HEK293 (cell line): Measurements from ENCODE around the gene SLC6A17.

Experiments
- ATF2 ChIP-seq: fragments of 450-650 bp; formaldehyde crosslinking; IDR thresholded peaks from 2 replicates; pipeline ENCODE4 v1.5.1; 2016; ENCODE audit warnings: missing biosample characterization, missing genetic modification characterization, low read depth
- CTCF ChIP-seq: fragments of 450-650 bp; formaldehyde crosslinking; IDR thresholded peaks from 2 replicates; pipeline ENCODE4 v1.5.1; 2016; ENCODE audit warnings: missing biosample characterization, missing genetic modification characterization
- HOXA7 ChIP-seq: sonication (generic); formaldehyde crosslinking; IDR thresholded peaks from 2 replicates; pipeline ENCODE4 v1.8.1; 2022; ENCODE audit warnings: missing genetic modification reagents, borderline replicate concordance
- ZBTB49 ChIP-seq: fragments of 450-650 bp; formaldehyde crosslinking; IDR thresholded peaks from 2 replicates; pipeline ENCODE4 v1.5.1; 2016; ENCODE audit warnings: missing biosample characterization, missing genetic modification characterization, low read depth
- ZIC2 ChIP-seq: fragments of 450-650 bp; formaldehyde crosslinking; IDR thresholded peaks from 2 replicates; pipeline ENCODE4 v1.5.1; 2016; ENCODE audit warnings: missing biosample characterization, missing genetic modification characterization
- ZNF157 ChIP-seq: fragments of 450-650 bp; formaldehyde crosslinking; IDR thresholded peaks from 2 replicates; pipeline ENCODE4 v1.5.1; 2016; ENCODE audit warnings: missing biosample characterization, missing genetic modification characterization
- ZNF19 ChIP-seq: fragments of 450-650 bp; formaldehyde crosslinking; IDR thresholded peaks from 2 replicates; pipeline ENCODE4; 2016; ENCODE audit warnings: missing biosample characterization, missing genetic modification characterization, low read depth
- ZNF324 ChIP-seq: fragments of 450-650 bp; formaldehyde crosslinking; IDR thresholded peaks from 2 replicates; pipeline ENCODE4 v1.5.1; 2016; ENCODE audit warnings: missing biosample characterization, missing genetic modification characterization
- ZNF354C ChIP-seq: fragments of 450-650 bp; formaldehyde crosslinking; IDR thresholded peaks from 2 replicates; pipeline ENCODE4 v1.5.1; 2016; ENCODE audit warnings: missing biosample characterization, missing genetic modification characterization, low read depth, borderline replicate concordance
- ZNF416 ChIP-seq: fragments of 450-650 bp; formaldehyde crosslinking; IDR thresholded peaks from 2 replicates; pipeline ENCODE4 v1.5.1; 2016; ENCODE audit warnings: missing biosample characterization, missing genetic modification characterization
- ZNF521 ChIP-seq: fragments of 450-650 bp; formaldehyde crosslinking; IDR thresholded peaks from 2 replicates; pipeline ENCODE4 v1.5.1; 2017; ENCODE audit warnings: missing biosample characterization, mild to moderate bottlenecking, missing genetic modification characterization
- ZNF707 ChIP-seq: fragments of 450-650 bp; formaldehyde crosslinking; IDR thresholded peaks from 2 replicates; pipeline ENCODE4 v1.5.1; 2016; ENCODE audit warnings: missing biosample characterization, missing genetic modification characterization
- ZSCAN30 ChIP-seq: fragments of 450-650 bp; IDR thresholded peaks from 2 replicates; pipeline ENCODE4 v1.5.1; 2018; ENCODE audit warnings: missing biosample characterization, mild to moderate bottlenecking, missing genetic modification characterization, moderate library complexity

GRCh38 chr1:110234691-110235090 is 84.4 kb downstream of the SLC6A17 start:
- peak; percentile 49 for TF ChIP-seq ZIC2 (tag by site-specific recombination)
- TF ChIP-seq ZNF157 (tag by site-specific recombination) = no peak
- TF ChIP-seq ZBTB49 = no peak
- TF ChIP-seq CTCF = no peak
- TF ChIP-seq HOXA7 (CRISPR knock-in tag) = no peak
- TF ChIP-seq ZNF521 (tag by site-specific recombination) = no peak
- no peak for TF ChIP-seq ZSCAN30 (tag by site-specific recombination)
- no peak for TF ChIP-seq ZNF19
- no peak for TF ChIP-seq ZNF324 (tag by site-specific recombination)
- TF ChIP-seq ZNF707 (tag by site-specific recombination) = no peak
- TF ChIP-seq ZNF354C (tag by site-specific recombination) = no peak
- no peak for TF ChIP-seq ZNF416
- no peak for TF ChIP-seq ATF2 (tag by site-specific recombination)
